ENCODE measurements around the gene IQGAP2.

The IQGAP2 gene

DNA sequence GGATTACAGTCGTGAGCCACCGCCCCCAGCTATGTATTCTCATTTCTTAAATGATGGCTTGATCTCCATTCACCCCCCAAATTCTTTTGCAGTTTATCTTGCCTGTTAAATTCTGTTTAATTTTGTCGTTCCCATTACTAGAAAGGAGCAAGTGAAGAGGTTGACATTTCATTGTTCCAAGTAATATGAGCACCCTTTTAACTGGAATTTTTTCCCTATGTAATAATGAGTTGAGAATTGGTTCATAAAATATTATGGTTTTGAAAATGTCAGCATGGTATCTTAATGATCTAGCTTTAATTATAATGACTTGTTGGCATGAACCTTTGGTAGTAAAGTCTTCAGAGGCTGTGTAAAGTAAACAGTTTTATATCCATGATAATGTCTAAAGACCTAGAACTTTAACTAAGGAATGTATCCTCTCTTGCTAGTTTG, 182.7 kb downstream of the IQGAP2 start:
- no peak overlapping the region for H3K4me2 ChIP-seq (ENCODE audit: low read length)

GRCh38 chr5:76586531-76586930, 183.4 kb downstream of the IQGAP2 start:
- H3K4me3 ChIP-seq (ENCODE audit: low read depth, low read length): no peak overlapping the region
- H3K27me3 ChIP-seq (ENCODE audit: control insufficient read depth, insufficient read depth, low read length): no peaks in the 10 kb centered on the region
- no peak overlapping the region for H3K9ac ChIP-seq
- no peak overlapping the region for H3K27ac ChIP-seq
- H2AFZ ChIP-seq: no peak overlapping the region
- no peaks in the 10 kb centered on the region for H3K79me2 ChIP-seq
- no peaks in the 10 kb centered on the region for H3K9me3 ChIP-seq (ENCODE audit: control insufficient read depth, low read length)
- H3K4me1 ChIP-seq: no peaks in the 10 kb centered on the region
- no peak overlapping the region for H3K4me2 ChIP-seq (ENCODE audit: low read length)
- TF ChIP-seq, protein P1, sequence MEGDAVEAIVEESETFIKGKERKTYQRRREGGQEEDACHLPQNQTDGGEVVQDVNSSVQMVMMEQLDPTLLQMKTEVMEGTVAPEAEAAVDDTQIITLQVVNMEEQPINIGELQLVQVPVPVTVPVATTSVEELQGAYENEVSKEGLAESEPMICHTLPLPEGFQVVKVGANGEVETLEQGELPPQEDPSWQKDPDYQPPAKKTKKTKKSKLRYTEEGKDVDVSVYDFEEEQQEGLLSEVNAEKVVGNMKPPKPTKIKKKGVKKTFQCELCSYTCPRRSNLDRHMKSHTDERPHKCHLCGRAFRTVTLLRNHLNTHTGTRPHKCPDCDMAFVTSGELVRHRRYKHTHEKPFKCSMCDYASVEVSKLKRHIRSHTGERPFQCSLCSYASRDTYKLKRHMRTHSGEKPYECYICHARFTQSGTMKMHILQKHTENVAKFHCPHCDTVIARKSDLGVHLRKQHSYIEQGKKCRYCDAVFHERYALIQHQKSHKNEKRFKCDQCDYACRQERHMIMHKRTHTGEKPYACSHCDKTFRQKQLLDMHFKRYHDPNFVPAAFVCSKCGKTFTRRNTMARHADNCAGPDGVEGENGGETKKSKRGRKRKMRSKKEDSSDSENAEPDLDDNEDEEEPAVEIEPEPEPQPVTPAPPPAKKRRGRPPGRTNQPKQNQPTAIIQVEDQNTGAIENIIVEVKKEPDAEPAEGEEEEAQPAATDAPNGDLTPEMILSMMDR (IDR thresholded peaks at IDR 0.05): no peak
- no peaks in the 10 kb centered on the region for H3K36me3 ChIP-seq (ENCODE audit: control insufficient read depth, insufficient read depth, low read length)

More for the DNA sequence above, 182.7 kb downstream of the IQGAP2 start:
- no peaks in the 10 kb centered on the region for H3K9me3 ChIP-seq (ENCODE audit: control insufficient read depth, low read length)
- H3K4me1 ChIP-seq: no peaks in the 10 kb centered on the region
- H3K27me3 ChIP-seq (ENCODE audit: control insufficient read depth, insufficient read depth, low read length): no peaks in the 10 kb centered on the region
- H3K36me3 ChIP-seq (ENCODE audit: control insufficient read depth, insufficient read depth, low read length): no peaks in the 10 kb centered on the region
- no peak overlapping the region for H3K4me3 ChIP-seq (ENCODE audit: low read depth, low read length)
- TF ChIP-seq, protein P1 (IDR thresholded peaks at IDR 0.05): no peak
- H3K27ac ChIP-seq: no peak overlapping the region
- no peaks in the 10 kb centered on the region for H3K79me2 ChIP-seq
- no peak overlapping the region for H3K9ac ChIP-seq
- H2AFZ ChIP-seq: no peak overlapping the region

- Histone ChIP-seq H3K27ac (no peak overlapping the region), H3K4me1 (no peaks in the 10 kb centered on the region), H3K36me3 (ENCODE audit: control insufficient read depth, insufficient read depth, low read length) (no peaks in the 10 kb centered on the region), H3K4me2 (ENCODE audit: low read length) (no peak overlapping the region), H3K9me3 (ENCODE audit: control insufficient read depth, low read length) (no peaks in the 10 kb centered on the region), H2AFZ (no peak overlapping the region), H3K9ac (no peak overlapping the region), H3K27me3 (ENCODE audit: control insufficient read depth, insufficient read depth, low read length) (no peaks in the 10 kb centered on the region), H3K79me2 (no peaks in the 10 kb centered on the region), H3K4me3 (ENCODE audit: low read depth, low read length) (no peak overlapping the region)
- TF ChIP-seq, protein P1 (IDR thresholded peaks at IDR 0.05): no peak
These were observed 186.9 kb downstream of the IQGAP2 start for GRCh38 chr5:76590027-76590426.

DNA sequence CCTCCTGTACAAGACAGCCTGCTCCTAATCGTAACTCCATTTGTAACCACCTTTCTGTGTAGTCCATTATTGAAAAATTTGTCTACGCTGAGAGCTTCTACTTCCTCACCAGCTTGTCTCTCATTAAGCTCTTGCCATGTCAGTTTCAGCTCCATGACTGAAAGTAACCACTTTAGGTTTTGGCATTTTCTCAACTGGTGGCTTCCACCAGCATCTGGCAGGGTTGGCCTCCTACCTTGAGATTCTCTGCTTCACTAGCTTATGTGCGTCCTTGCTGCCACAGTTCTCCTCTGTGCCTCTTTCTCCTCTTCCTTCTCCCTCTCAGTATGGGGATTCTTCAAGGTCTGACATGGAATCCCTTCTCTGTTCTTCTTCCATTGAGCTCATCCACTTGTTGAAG, 188.3 kb downstream of the IQGAP2 start:
- Histone ChIP-seq H3K27me3 (ENCODE audit: control insufficient read depth, insufficient read depth, low read length) (no peaks in the 10 kb centered on the region), H3K79me2 (no peaks in the 10 kb centered on the region), H3K9me3 (ENCODE audit: control insufficient read depth, low read length) (no peaks in the 10 kb centered on the region), H3K36me3 (ENCODE audit: control insufficient read depth, insufficient read depth, low read length) (no peaks in the 10 kb centered on the region), H3K4me1 (no peaks in the 10 kb centered on the region), H3K4me3 (ENCODE audit: low read depth, low read length) (no peak overlapping the region), H3K4me2 (ENCODE audit: low read length) (no peak overlapping the region), H3K9ac (no peak overlapping the region), H3K27ac (no peak overlapping the region), H2AFZ (no peak overlapping the region)
- TF ChIP-seq, protein P1 (IDR thresholded peaks at IDR 0.05): no peak

DNA sequence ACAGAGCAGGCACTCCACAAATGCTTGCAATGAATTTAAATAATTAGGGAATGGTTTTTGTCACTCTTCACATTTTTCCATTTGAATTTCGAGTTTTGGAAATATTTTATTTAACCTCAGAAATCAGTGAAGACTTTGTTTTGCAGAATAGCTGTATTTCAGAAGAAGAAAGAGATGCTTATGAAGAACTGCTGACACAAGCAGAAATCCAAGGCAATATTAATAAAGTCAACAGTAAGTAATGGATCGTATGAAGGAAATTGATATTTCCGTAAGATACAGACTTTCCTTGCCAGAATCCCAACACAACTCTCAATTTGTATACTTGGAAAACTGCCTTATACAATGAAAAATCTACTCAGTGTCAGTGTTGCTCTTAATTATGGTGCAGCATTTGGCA, 189.6 kb downstream of the IQGAP2 start:
- Histone ChIP-seq H3K27ac (no peak overlapping the region), H2AFZ (no peak overlapping the region), H3K27me3 (ENCODE audit: control insufficient read depth, insufficient read depth, low read length) (no peaks in the 10 kb centered on the region), H3K36me3 (ENCODE audit: control insufficient read depth, insufficient read depth, low read length) (no peaks in the 10 kb centered on the region), H3K4me3 (ENCODE audit: low read depth, low read length) (no peak overlapping the region), H3K4me1 (no peaks in the 10 kb centered on the region), H3K9me3 (ENCODE audit: control insufficient read depth, low read length) (no peaks in the 10 kb centered on the region), H3K4me2 (ENCODE audit: low read length) (no peak overlapping the region), H3K9ac (no peak overlapping the region), H3K79me2 (no peaks in the 10 kb centered on the region)
- TF ChIP-seq, protein P1 (IDR thresholded peaks at IDR 0.05): no peak
